T-helper 1 cell treated with Interleukin-12 subunit alpha and Interleukin-12 subunit beta and Interleukin-4 antibody, amounts not matched to agents 30 μg/mL and 1 μg/mL, for 36 hours (primary cell): Measurements from ENCODE around the gene MAP2K3.
"Not testable (repeated sequence)": the region's sequence is repeated elsewhere in the genome, so short reads cannot be mapped to it uniquely, and the experiment has no call there.

ENCODE experiments used
- H3K27ac Mint-ChIP-seq: one replicate; pipeline ENCODE4 v1.8.0; 2021; ENCODE audit warnings: mild to moderate bottlenecking, mixed read lengths
- H3K27me3 Mint-ChIP-seq: one replicate; pipeline ENCODE4 v1.8.0; 2021; ENCODE audit warnings: low read depth, mixed read lengths
- H3K36me3 Mint-ChIP-seq: one replicate; pipeline ENCODE4 v1.8.0; 2021; ENCODE audit warnings: low read depth, mixed read lengths
- H3K4me1 Mint-ChIP-seq: one replicate; pipeline ENCODE4 v1.8.0; 2021; ENCODE audit warnings: low read depth, mixed read lengths
- H3K4me3 Mint-ChIP-seq: one replicate; pipeline ENCODE4 v1.8.0; 2021; ENCODE audit warnings: mild to moderate bottlenecking, moderate library complexity, mixed read lengths
- H3K9me3 Mint-ChIP-seq: one replicate; pipeline ENCODE4 v1.8.0; 2021; ENCODE audit warnings: mixed read lengths

Gene MAP2K3

DNA sequence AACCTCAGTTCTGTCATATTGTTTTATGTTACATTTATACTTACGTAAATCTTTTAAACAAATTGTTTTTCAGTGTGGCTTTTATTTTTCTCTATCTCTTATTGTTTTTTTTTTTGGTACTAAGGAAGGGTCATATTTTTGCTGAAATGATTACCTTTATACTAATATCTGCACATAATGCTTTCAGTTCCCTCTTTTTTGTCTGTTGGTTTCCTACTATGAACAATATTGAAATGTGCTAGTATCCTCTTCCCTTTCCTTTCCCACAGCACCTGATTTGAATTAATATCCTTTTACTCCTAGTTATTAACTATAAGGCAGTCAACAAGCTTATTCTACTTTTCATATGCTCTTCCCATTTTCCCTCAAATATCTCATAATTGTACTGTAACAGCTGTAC is 43.4 kb downstream of the MAP2K3 start:
- not testable (repeated sequence) for H3K9me3 Mint-ChIP-seq, H3K4me3 Mint-ChIP-seq, H3K4me1 Mint-ChIP-seq, H3K27ac Mint-ChIP-seq, H3K36me3 Mint-ChIP-seq
- peaks cover 16% of the 10 kb centered on the region for H3K27me3 Mint-ChIP-seq

DNA sequence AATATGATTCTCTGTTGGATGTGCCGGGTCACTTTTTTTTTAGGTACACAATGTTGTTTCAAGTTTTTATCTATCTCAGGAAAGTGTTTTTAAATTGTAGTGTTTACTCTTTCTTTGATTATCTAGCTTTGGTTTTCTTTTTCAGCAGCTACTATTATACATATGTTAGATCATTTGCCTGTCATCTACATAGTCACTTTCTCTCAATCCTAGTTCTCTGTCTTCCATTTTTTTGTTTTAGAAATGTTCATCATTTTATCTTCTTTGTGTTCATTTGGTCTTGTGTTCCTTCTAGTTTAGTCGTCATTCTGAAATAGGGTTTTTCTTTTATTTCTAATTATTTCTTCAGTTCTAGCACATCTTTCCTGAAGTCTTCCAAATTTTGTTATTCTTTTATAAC is 44.3 kb downstream of the MAP2K3 start:
- H3K9me3 Mint-ChIP-seq, H3K27ac Mint-ChIP-seq, H3K4me3 Mint-ChIP-seq, H3K36me3 Mint-ChIP-seq, H3K4me1 Mint-ChIP-seq: not testable (repeated sequence)
- H3K27me3 Mint-ChIP-seq = peaks cover 12% of the 10 kb centered on the region

GRCh38 chr17:21330436-21331160 is 46.1 kb downstream of the MAP2K3 start:
- no peaks in the 10 kb centered on the region for H3K36me3 Mint-ChIP-seq
- peaks cover under 1% of the 10 kb centered on the region for H3K4me1 Mint-ChIP-seq
- no peak overlapping the region for H3K4me3 Mint-ChIP-seq
- H3K27ac Mint-ChIP-seq = no peak overlapping the region
- peaks cover 5% of the 10 kb centered on the region for H3K9me3 Mint-ChIP-seq
- H3K27me3 Mint-ChIP-seq = peaks cover 5% of the 10 kb centered on the region

DNA sequence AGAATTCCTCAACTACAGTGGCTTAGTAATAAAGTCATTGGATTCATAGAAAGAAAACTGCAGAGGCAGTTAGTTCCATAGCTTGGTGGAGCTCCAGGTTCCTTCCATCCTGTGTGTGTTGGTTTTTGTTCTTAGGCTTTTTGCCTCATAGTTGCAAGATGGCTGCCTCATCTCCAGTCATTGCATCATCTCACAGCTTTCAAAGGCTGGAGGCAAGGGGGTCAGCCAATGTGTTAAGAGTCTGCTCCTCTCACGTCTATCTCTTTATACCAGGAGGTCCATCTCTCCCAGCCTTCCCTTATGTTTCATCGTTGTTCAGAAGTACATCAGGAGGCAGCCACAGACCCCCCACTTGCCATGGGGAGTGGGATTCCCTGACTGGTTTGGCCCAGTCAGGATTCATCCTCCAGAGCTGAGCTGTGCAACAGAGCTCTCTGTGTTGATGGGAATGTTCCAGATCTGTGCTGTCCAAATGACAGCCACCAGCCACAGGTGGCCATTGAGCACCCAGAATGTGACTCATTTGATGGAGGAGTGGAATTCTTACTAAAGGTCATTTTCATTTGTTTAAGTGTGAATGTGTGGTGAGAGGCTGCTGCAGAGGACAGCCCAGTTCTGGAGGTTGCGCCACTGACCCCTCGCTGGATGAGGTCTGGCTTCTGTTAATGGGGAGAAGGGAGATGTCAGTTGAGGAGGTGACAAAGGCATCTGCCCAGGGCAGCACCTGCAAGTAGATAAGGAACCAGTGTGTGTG is 52.2 kb downstream of the MAP2K3 start:
- not testable (repeated sequence) for H3K9me3 Mint-ChIP-seq, H3K4me1 Mint-ChIP-seq, H3K27me3 Mint-ChIP-seq, H3K36me3 Mint-ChIP-seq, H3K27ac Mint-ChIP-seq, H3K4me3 Mint-ChIP-seq

- H3K4me3 Mint-ChIP-seq, H3K9me3 Mint-ChIP-seq, H3K4me1 Mint-ChIP-seq, H3K27me3 Mint-ChIP-seq, H3K27ac Mint-ChIP-seq, H3K36me3 Mint-ChIP-seq: not testable (repeated sequence)
Measured at GRCh38 chr17:21337981-21338625, 53.6 kb downstream of the MAP2K3 start.

GRCh38 chr17:21339011-21339410 is 54.5 kb downstream of the MAP2K3 start:
- no peak overlapping the region for H3K27ac Mint-ChIP-seq
- no peaks in the 10 kb centered on the region for H3K27me3 Mint-ChIP-seq
- H3K4me1 Mint-ChIP-seq = no peaks in the 10 kb centered on the region
- H3K4me3 Mint-ChIP-seq = no peak overlapping the region
- H3K9me3 Mint-ChIP-seq = no peaks in the 10 kb centered on the region
- H3K36me3 Mint-ChIP-seq = no peaks in the 10 kb centered on the region

DNA sequence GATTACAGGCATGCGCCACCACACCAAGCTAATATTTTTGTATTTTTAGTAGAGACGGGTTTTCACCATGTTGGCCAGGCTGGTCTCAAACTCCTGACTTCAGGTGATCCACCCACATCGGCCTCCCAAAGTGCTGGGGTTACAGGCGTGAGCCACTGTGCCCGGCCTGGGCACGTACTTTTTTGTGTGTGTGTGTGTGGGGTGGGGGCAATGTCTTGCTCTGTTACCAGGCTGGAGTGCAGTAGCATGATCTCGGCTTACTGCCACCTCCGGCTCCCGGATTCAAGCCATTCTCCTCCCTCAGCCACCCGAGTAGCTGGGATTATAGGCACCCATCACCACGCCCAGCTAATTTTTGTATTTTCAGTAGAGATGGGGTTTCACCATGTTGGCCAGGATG is 55.1 kb downstream of the MAP2K3 start:
- H3K9me3 Mint-ChIP-seq, H3K36me3 Mint-ChIP-seq, H3K27ac Mint-ChIP-seq, H3K4me1 Mint-ChIP-seq, H3K27me3 Mint-ChIP-seq, H3K4me3 Mint-ChIP-seq: not testable (repeated sequence)

DNA sequence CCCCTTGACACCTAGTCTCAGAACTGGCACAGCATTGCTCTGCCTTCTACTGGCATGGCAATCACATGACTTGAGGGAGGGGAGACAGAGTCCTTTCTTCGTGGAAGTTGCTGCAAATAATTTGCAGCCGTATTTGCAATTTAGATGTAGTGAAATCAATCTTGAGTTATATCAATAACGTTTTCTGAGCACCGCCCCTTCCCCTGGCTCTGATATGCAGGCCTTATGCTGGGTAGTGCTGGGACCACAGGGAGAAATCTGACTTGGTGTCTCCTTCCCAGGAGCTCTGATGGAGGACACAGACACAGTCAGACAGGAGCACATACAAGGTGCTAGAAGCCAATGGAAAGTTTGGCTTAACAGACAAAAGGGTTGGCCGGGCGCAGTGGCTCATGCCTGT is 55.9 kb downstream of the MAP2K3 start:
- H3K9me3 Mint-ChIP-seq, H3K36me3 Mint-ChIP-seq, H3K4me3 Mint-ChIP-seq, H3K4me1 Mint-ChIP-seq, H3K27me3 Mint-ChIP-seq, H3K27ac Mint-ChIP-seq: not testable (repeated sequence)

DNA sequence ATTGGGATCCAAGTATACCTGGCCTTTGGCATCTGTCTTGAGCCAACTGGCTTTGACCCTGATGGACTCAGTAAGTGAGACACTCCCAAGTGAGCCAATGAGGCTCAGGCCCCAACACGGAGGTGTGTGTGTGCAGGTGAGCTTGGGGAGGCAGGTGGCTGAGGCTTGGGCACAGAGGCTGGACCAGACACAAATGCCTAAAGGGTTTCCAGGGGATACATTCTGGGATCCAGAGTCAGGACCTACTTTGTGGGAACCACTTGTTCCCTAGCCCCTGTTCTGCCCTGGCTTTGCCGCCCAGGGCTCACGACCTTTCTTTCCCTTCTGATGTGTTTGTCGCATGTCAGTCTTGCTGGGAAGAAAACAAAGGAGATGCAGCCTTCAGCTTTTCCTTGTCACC is 56.8 kb downstream of the MAP2K3 start:
- H3K4me1 Mint-ChIP-seq, H3K36me3 Mint-ChIP-seq, H3K9me3 Mint-ChIP-seq, H3K27me3 Mint-ChIP-seq, H3K4me3 Mint-ChIP-seq, H3K27ac Mint-ChIP-seq: not testable (repeated sequence)

- H3K4me3 Mint-ChIP-seq, H3K27me3 Mint-ChIP-seq, H3K4me1 Mint-ChIP-seq, H3K36me3 Mint-ChIP-seq, H3K27ac Mint-ChIP-seq, H3K9me3 Mint-ChIP-seq: not testable (repeated sequence)
Measured at GRCh38 chr17:21341925-21342540, 57.5 kb downstream of the MAP2K3 start.

DNA sequence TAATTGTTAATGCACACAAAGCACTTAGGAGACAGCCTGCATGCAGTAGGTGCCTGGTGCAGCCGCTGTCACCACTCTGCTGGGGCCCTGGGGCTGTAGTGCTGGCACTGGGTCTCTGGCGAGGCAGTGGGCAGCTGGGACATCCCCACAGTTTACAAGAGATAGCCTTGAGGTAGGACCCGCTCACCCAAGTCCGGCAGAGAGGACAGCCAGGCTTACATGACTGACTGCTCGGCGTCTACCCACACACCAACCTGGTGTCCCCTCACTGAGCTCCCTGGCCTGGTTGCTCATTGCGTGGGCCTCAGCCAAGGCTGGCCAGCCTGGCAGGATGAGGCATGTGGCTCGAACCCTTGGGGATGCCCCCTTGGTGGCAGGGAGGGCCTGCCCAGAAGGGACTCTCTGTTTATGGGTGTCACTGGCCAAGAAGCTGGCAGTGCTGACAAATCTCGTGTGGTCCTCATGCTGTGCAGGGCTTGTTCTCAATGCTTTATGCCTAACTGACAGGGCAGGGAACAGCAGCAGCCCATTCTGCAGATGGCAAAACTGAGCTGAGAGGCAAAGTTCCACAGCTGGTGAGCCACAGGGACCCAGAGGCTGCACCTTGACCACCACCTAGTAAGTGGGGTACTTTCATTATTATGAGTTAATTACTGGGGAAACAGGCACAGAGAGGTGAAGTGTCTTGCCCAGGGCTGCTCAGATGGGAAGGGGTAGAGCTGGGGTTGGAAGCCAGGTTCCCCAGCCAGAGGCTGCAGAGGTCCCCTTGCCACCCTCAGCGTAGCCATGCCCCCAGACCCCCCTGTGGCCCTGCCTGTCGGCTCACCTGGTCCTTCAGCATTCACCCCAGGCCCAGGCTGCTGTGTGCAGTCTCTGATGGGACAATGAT is 58.8 kb downstream of the MAP2K3 start:
- H3K9me3 Mint-ChIP-seq, H3K4me1 Mint-ChIP-seq, H3K27me3 Mint-ChIP-seq, H3K27ac Mint-ChIP-seq, H3K36me3 Mint-ChIP-seq, H3K4me3 Mint-ChIP-seq: not testable (repeated sequence)

DNA sequence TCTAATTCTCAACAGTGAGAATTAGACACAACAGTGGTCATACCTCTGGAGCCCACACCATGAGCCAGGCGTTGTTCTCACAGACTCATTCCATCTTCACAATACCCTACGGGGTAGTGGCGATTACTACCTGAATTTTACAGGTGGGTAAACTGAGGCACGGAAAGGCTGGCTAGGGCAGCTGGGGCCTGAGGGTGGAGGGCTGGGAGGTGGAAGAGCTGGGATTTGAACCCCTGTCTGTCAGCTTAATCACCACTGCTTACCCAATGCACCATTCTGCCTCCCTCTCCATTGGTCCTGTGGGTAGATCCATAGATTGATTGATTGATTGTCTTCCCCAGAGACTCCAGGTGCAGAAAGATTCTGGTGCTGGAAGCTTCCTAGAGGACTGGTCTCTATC is 60.3 kb downstream of the MAP2K3 start:
- not testable (repeated sequence) for H3K4me1 Mint-ChIP-seq, H3K4me3 Mint-ChIP-seq, H3K9me3 Mint-ChIP-seq, H3K36me3 Mint-ChIP-seq, H3K27me3 Mint-ChIP-seq, H3K27ac Mint-ChIP-seq

DNA sequence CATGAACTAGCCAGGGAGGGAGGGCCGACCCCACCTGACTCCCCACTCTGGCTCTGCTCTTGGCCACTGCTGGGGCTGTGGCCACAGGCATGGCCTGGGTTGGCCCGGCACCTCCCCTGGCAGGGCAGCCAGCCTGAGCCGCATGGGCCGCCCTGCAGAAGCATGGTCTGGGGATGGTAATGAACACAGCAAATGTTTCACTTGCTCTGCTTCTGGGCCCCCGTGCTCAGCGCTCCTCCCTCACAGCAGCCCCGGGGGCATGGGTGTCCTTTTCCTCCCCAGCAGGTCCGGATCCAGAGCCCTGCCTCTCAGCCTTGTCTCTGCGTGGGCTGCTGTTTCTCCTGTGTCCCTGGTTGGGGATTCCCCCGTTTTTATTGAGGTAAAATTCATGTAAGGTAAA is 60.7 kb downstream of the MAP2K3 start:
- no peak overlapping the region for H3K27ac Mint-ChIP-seq
- H3K36me3 Mint-ChIP-seq = no peaks in the 10 kb centered on the region
- no peaks in the 10 kb centered on the region for H3K9me3 Mint-ChIP-seq
- H3K4me1 Mint-ChIP-seq = no peaks in the 10 kb centered on the region
- no peaks in the 10 kb centered on the region for H3K27me3 Mint-ChIP-seq
- H3K4me3 Mint-ChIP-seq = no peak overlapping the region

- H3K4me3 Mint-ChIP-seq, H3K36me3 Mint-ChIP-seq, H3K4me1 Mint-ChIP-seq, H3K27me3 Mint-ChIP-seq, H3K27ac Mint-ChIP-seq, H3K9me3 Mint-ChIP-seq: not testable (repeated sequence)
Measured at GRCh38 chr17:21346107-21346506, 61.6 kb downstream of the MAP2K3 start.
